ENCODE results near the gene JDP2. TPM values are rescaled to one million over a fixed set of nuclear protein-coding genes. Genes with fewer than 3 reads are reported as not detected.

Gene JDP2
- total RNA-seq, 4 donors from 2014 or later, result 42.7 to 118 (median 96.9) TPM

DNA sequence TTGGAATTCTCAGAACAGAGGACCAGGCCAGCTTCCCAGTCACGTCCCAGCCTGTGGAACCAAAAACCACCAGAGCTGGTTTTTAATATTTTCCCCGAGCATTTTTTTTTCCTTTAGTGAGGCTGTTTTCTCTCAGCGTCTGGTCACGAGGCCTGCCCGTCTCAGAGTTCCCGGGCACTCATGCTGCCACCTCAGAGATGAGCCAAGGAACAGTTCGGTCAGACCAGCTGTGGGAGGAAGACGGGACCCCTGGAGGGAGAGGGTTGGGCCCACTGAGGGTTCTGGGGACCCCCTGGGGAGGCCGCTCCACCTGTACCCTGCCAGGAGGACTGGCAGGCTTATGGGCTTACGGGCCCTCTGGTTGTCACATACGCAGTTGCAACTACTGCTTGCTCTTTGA, 39.9 kb downstream of the JDP2 start:
- TF ChIP-seq, protein P1, sequence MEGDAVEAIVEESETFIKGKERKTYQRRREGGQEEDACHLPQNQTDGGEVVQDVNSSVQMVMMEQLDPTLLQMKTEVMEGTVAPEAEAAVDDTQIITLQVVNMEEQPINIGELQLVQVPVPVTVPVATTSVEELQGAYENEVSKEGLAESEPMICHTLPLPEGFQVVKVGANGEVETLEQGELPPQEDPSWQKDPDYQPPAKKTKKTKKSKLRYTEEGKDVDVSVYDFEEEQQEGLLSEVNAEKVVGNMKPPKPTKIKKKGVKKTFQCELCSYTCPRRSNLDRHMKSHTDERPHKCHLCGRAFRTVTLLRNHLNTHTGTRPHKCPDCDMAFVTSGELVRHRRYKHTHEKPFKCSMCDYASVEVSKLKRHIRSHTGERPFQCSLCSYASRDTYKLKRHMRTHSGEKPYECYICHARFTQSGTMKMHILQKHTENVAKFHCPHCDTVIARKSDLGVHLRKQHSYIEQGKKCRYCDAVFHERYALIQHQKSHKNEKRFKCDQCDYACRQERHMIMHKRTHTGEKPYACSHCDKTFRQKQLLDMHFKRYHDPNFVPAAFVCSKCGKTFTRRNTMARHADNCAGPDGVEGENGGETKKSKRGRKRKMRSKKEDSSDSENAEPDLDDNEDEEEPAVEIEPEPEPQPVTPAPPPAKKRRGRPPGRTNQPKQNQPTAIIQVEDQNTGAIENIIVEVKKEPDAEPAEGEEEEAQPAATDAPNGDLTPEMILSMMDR (IDR thresholded peaks at IDR 0.05; ENCODE audit: low read depth), result no peak

DNA sequence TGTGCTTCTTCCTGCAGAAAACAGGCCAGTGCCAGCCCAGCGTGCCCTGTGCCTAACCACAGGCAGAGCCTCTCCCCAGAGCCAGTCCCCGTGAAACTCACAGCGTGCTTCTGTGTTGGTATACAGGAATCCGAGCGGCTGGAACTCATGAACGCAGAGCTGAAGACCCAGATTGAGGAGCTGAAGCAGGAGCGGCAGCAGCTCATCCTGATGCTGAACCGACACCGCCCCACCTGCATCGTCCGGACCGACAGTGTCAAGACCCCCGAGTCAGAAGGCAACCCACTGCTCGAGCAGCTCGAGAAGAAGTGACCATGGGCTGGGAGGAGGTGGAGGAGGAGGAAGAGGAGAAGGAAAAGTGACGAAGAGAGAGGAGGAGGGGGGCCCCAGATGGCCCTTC, 41.3 kb downstream of the JDP2 start:
- TF ChIP-seq, protein P1 (IDR thresholded peaks at IDR 0.05; ENCODE audit: low read depth), result no peak

DNA sequence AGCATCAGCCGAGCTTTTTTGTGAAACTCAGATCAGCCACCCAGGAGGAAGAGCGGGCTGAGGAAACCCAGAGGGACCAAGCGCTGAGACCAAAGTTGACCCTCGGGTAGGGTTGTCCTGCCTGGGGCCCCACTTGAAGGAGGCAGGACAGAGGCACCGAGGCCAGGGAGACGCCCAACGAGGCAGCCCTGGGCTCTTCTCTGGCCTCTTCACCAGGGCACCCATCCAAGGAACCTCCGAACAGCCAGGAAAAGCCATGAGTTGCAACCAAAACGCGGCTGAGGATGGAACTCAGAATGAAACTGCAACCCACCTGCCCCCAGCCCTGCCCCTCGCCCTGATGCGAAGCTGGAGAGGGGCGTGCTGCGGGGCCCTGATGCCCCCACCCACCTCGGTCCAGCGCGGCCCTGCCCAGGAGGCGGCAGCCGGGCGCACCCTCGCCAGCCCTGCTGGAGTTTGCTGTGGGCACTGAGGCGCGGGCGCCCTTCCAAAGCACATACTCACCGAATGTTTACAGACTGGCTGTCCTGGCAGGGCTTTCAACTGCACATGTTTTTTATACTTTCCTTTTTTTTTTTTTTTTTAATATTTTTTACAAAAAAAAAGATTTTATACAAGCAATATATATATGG, 41.9 kb downstream of the JDP2 start:
- TF ChIP-seq, protein P1 (IDR thresholded peaks at IDR 0.05; ENCODE audit: low read depth), result no peak

DNA sequence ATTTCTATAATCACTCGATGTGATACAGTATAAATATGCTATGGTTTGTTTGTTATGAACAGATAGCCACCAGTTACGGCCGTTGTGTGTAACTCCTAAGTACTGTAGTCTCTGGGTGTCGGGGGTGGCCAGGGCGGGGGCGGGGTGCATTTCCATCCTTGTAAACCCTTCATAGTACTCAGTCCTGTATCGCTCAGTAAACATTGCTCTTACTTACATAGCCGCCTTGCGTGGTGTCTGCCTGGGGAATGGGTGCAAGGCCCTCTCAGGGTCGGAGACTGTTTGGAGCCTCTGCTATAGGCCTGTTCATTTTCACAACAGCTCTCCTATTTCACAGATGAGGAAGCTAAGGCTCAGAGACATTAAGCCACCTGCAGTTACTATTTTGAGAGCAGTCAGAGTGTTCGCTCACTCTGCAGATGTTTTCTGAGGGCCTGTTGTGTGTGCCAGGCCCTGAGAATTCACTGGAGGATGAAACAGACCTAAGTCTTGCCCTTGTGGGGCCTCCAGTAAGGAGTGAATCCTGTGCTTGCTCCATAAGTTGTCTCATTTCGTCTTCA, 42.5 kb downstream of the JDP2 start:
- TF ChIP-seq, protein P1 (IDR thresholded peaks at IDR 0.05; ENCODE audit: low read depth), result no peak

DNA sequence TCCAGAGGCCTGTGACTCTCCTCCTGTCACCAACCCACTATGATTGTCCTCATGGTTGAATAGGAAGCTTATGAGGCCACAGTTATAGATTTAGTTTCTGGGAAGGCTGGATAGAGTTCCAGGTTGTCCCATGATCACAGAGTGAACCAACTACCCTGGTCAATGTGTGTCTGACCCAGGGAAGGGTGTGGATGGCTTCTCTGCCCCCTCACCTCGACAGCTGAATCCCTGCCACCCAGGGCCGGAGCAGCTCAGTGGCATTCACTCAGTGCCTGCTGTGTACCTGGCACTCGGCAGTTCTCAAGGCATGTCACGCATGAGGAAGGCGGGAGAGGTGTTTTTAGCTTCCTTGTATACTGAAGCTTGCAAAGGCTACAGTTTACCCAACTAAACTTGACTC, 43.2 kb downstream of the JDP2 start:
- TF ChIP-seq, protein P1 (IDR thresholded peaks at IDR 0.05; ENCODE audit: low read depth), result no peak

DNA sequence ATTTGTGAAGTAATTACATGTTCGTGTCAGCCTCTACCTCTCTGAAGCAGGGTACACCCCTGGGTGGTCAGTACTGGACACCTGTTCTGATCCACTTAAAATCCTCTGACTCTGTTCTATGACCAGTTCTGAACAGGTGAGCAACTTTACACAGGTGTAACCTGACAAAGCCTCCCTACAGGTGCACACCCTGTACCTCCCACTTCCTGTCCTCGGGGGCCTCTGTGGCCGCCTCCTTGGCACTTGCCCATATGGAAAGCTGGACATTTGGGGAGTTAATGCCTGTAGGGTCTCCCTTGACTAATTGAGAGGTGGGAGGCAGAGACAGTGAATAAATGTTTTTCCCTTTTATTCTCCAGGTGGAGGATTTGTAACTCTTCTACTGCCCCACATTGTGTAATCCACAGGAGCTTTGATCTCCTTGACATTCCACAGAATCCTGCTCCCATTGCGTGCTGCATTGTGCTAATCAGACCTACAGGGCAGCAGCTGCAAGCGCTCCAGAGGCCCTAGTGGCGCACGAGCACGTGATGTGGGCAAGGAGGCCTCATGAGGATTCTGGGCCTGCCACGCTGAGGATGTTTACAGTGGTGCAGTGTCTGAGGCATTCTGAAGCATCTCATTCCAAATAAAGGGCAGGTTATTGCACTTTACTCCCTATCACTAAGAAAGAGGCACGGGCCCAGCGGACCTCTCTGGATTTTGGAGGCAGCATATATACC, 48.6 kb downstream of the JDP2 start:
- TF ChIP-seq, protein P1 (IDR thresholded peaks at IDR 0.05; ENCODE audit: low read depth), result no peak

DNA sequence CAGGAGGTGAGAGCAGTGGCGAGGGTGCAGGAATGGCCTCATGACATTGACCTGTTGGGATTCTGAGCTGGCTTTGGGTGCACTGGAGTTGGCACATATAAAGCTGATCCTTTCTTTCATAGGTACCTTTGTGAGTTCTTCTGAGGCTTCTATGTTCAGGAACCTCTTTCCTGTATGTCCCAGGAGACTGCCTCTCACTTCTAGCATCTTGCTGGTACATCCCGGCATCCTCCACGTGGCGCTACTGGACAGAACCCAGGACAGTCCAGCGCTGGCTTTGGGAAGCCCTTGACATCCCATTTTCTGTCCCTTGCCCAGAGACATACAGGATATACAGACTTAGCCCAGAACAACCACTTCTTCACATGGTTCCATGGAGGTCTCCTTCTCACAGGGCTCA, 50.1 kb downstream of the JDP2 start:
- TF ChIP-seq, protein P1 (IDR thresholded peaks at IDR 0.05; ENCODE audit: low read depth), result no peak
